Activated naive CD8-positive, alpha-beta T cell treated with anti-CD3 and anti-CD28 coated beads, Interleukin-2, amount 50 U/mL, for 24 hours (primary cell): ENCODE results near the gene CCNF.
"Not testable (repeated sequence)": the region's sequence is repeated elsewhere in the genome, so short reads cannot be mapped to it uniquely, and the experiment has no call there.

Source experiments
- ATAC-seq: fragments of 150-1000 bp; cut with Tn5 transposase; one replicate; pipeline ENCODE4 v1.10.0; 2021
- DNase-seq: peaks from one replicate; pipeline ENCODE4 v3.0.0; 2021
- H3K27ac Mint-ChIP-seq: one replicate; pipeline ENCODE4 v1.8.0; 2021; ENCODE audit warnings: mild to moderate bottlenecking, mixed read lengths
- H3K27me3 Mint-ChIP-seq: one replicate; pipeline ENCODE4 v1.8.0; 2021; ENCODE audit warnings: mixed read lengths
- H3K36me3 Mint-ChIP-seq: one replicate; pipeline ENCODE4 v1.8.0; 2021; ENCODE audit warnings: low read depth, mixed read lengths
- H3K4me1 Mint-ChIP-seq: one replicate; pipeline ENCODE4 v1.8.0; 2021; ENCODE audit warnings: mixed read lengths
- H3K4me3 Mint-ChIP-seq: one replicate; pipeline ENCODE4 v1.8.0; 2021; ENCODE audit warnings: mild to moderate bottlenecking, moderate library complexity, mixed read lengths
- H3K9me3 Mint-ChIP-seq: one replicate; pipeline ENCODE4 v1.8.0; 2021; ENCODE audit warnings: mixed read lengths

CCNF gene

GRCh38 chr16:2429034-2429770 lies at the start of gene CCNF:
TSS of gene CCNF (plus strand) at chr16:2429447. CDS start at chr16:2429482, 35 bp downstream.
- no peaks in the 10 kb centered on the region for H3K9me3 Mint-ChIP-seq
- peak; percentile 99 for DNase-seq
- ATAC-seq, result peak; percentile 96
- H3K27me3 Mint-ChIP-seq, result no peaks in the 10 kb centered on the region
- H3K36me3 Mint-ChIP-seq, result peaks cover 26% of the 10 kb centered on the region
- H3K27ac Mint-ChIP-seq, result peak within 1 kb of the TSS; percentile 54
- peaks cover 18% of the 10 kb centered on the region for H3K4me1 Mint-ChIP-seq
- H3K4me3 Mint-ChIP-seq, result peak within 1 kb of the TSS; percentile 90

- H3K4me1 Mint-ChIP-seq, result no peaks in the 10 kb centered on the region
- H3K36me3 Mint-ChIP-seq, result no peaks in the 10 kb centered on the region
- DNase-seq, result no peak
- no peak overlapping the region for H3K4me3 Mint-ChIP-seq
- H3K27ac Mint-ChIP-seq, result no peak overlapping the region
- no peak for ATAC-seq
- no peaks in the 10 kb centered on the region for H3K9me3 Mint-ChIP-seq
- peaks cover 12% of the 10 kb centered on the region for H3K27me3 Mint-ChIP-seq
Observed at GRCh38 chr16:2383501-2383900, 45.7 kb upstream of the CCNF start.

- Mint-ChIP-seq H3K27me3 (peaks cover 12% of the 10 kb centered on the region), H3K27ac (no peak overlapping the region), H3K4me1 (no peaks in the 10 kb centered on the region), H3K9me3 (no peaks in the 10 kb centered on the region), H3K4me3 (no peak overlapping the region), H3K36me3 (no peaks in the 10 kb centered on the region)
- DNase-seq (no peak), ATAC-seq (no peak)
Observed at GRCh38 chr16:2384426-2384825, 44.8 kb upstream of the CCNF start.

GRCh38 chr16:2385190-2385836 lies 43.9 kb upstream of the CCNF start:
- H3K9me3 Mint-ChIP-seq, result no peaks in the 10 kb centered on the region
- DNase-seq (no peak), ATAC-seq (no peak)
- H3K4me3 Mint-ChIP-seq, result no peak overlapping the region
- no peaks in the 10 kb centered on the region for H3K36me3 Mint-ChIP-seq
- peaks cover 12% of the 10 kb centered on the region for H3K27me3 Mint-ChIP-seq
- no peak overlapping the region for H3K27ac Mint-ChIP-seq
- no peaks in the 10 kb centered on the region for H3K4me1 Mint-ChIP-seq

GRCh38 chr16:2385982-2386381 lies 43.3 kb upstream of the CCNF start:
- peaks cover 12% of the 10 kb centered on the region for H3K27me3 Mint-ChIP-seq
- not testable (repeated sequence) for H3K4me1 Mint-ChIP-seq, H3K9me3 Mint-ChIP-seq, H3K27ac Mint-ChIP-seq, DNase-seq, H3K36me3 Mint-ChIP-seq, ATAC-seq, H3K4me3 Mint-ChIP-seq

DNA sequence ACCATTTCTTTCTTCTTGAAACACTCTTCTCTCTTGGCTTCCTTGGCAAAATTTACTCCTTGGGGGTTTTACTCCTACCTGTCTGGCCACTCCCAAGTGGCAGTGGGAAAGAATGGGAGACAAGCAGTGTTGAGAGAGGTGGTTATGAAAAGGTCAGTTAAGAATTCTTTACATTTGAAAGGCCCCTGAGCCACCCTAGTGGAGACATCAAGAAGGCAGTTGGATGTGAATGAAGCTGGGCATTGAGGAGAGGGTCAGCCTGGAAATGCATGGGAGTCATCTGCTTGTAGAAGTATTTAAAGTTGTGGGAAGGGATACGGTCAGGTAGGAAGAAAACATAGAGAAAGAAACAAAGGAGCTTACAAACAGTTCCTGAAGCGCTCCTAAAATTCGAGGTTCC lies 42.3 kb upstream of the CCNF start:
- H3K9me3 Mint-ChIP-seq, result no peaks in the 10 kb centered on the region

DNA sequence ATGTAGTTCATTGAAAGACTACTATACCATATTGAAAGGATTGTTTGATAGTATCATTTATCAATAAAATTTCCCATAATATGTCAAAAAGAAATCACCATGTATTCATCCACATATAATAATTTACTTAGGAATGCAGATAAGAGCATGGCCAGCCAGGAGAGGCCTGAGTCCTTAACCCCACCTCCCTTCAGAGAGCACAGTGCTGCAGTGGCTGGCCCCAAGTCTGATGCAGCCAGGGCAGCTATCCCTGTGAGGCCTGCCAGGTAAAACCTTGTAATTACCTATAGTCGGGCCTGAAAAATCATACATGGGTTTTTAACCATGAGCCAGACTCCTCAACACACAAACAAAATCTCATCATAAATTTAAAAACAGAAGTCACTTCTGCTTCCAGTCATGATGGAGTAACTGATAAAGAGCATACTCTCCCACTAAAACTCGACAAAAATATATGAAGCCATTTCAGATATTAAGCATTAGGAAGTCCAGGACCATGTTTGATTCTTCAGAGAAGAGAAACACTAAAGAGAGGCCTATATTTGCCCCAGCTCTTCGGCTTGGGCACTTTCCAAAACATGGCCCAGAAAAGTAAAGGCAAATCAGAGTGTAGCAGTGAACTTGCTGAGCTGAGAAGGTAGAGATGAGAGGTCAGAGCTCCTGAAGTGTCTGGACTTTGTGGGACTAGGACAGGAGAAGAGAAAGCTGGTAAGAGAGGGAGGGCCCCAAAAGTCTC lies 40.9 kb upstream of the CCNF start:
- no peak for DNase-seq
- ATAC-seq, result no peak
- Mint-ChIP-seq H3K4me3 (no peak overlapping the region), H3K27ac (no peak overlapping the region), H3K27me3 (peaks cover 6% of the 10 kb centered on the region), H3K36me3 (no peaks in the 10 kb centered on the region), H3K4me1 (no peaks in the 10 kb centered on the region), H3K9me3 (no peaks in the 10 kb centered on the region)

More for the DNA sequence above, 42.3 kb upstream of the CCNF start:
- no peak overlapping the region for H3K27ac Mint-ChIP-seq
- no peak for ATAC-seq
- H3K36me3 Mint-ChIP-seq, result no peaks in the 10 kb centered on the region
- no peak for DNase-seq
- no peak overlapping the region for H3K4me3 Mint-ChIP-seq
- H3K4me1 Mint-ChIP-seq, result no peaks in the 10 kb centered on the region
- H3K27me3 Mint-ChIP-seq, result peaks cover 12% of the 10 kb centered on the region

DNA sequence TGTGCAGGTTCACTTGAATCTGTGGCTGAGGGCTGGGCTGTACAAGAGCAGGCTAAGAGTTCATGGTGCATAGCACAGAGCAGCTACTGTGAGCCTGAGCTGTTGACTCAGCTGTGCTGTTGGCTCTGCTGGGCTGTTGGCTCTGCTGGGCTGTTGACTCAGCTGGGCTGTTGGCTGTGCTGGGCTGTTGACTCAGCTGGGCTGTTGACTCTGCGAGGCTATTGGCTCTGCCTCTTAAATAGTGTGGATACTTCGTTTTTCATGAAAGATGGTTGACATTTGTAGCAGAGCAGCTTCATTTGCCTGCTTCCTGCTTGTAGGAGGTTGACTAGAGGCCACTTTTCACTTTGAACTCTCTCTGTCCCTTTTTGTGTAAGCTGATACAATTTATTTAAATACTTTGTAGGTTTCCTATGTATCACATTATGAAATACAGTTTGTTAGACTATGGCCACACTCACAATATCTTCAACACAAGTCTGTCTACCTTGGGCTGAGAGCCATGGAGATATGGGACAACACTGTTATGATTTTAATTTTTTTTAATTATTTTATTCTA lies 40.3 kb upstream of the CCNF start:
- H3K4me3 Mint-ChIP-seq, result no peak overlapping the region
- no peaks in the 10 kb centered on the region for H3K4me1 Mint-ChIP-seq

GRCh38 chr16:2392025-2392424 lies 37.2 kb upstream of the CCNF start:
- no peak overlapping the region for H3K4me3 Mint-ChIP-seq
- H3K27me3 Mint-ChIP-seq, result peaks cover 3% of the 10 kb centered on the region
- no peaks in the 10 kb centered on the region for H3K36me3 Mint-ChIP-seq
- no peaks in the 10 kb centered on the region for H3K4me1 Mint-ChIP-seq
- no peak overlapping the region for H3K27ac Mint-ChIP-seq
- no peak for ATAC-seq
- H3K9me3 Mint-ChIP-seq, result no peaks in the 10 kb centered on the region
- DNase-seq, result no peak

More for the DNA sequence above, 40.3 kb upstream of the CCNF start:
- H3K27me3 Mint-ChIP-seq, result peaks cover 6% of the 10 kb centered on the region
- DNase-seq (no peak), ATAC-seq (peak; percentile 49)
- no peaks in the 10 kb centered on the region for H3K9me3 Mint-ChIP-seq
- H3K27ac Mint-ChIP-seq, result no peak overlapping the region
- no peaks in the 10 kb centered on the region for H3K36me3 Mint-ChIP-seq

- H3K4me3 Mint-ChIP-seq, result no peak overlapping the region
- DNase-seq (no peak), ATAC-seq (no peak)
- H3K4me1 Mint-ChIP-seq, result no peaks in the 10 kb centered on the region
- H3K27me3 Mint-ChIP-seq, result no peaks in the 10 kb centered on the region
- H3K27ac Mint-ChIP-seq, result no peak overlapping the region
- no peaks in the 10 kb centered on the region for H3K9me3 Mint-ChIP-seq
- no peaks in the 10 kb centered on the region for H3K36me3 Mint-ChIP-seq
Observed at GRCh38 chr16:2398520-2398919, 30.7 kb upstream of the CCNF start.

DNA sequence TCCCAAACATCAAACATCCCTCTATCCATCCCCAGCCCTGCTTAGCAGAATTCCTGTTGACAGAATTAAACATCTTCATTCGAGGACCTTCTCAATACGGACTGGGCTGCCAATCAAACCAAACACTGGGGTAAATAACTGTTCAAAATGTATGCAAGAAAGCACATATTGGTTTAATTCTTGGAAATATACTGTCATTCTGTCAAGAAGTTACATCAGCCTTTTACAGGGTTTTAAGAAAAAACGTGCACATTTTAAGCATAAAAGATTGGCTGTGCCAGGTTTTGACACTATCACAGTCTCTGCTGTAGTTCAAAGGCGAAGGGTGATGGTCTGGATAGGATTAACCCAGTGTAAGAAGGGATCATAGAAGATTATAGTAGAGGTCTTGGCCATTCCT lies 25.1 kb upstream of the CCNF start:
- no peak for DNase-seq
- Mint-ChIP-seq H3K9me3 (no peaks in the 10 kb centered on the region), H3K27ac (peak overlapping the region; percentile 36)

DNA sequence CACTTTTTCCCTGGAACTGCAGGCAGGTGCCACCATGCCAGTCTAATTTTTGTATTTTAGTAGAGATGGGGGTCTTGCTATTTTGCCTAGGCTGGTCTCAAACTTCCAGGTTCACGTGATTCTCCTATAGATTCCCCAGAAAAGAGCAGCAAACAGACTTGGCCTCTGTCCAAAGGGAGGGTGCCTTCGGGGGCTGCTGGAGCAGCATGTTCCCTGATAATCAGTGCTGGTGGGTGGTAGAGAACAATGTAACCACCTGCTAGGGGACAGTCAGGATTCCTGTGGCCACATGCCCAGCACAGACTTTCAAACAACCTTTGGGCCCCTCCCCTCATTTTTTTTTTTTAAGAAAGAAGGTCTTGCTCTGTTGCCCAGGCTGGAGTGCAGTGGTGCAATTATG lies 14.2 kb upstream of the CCNF start:
- Mint-ChIP-seq H3K4me1 (no peaks in the 10 kb centered on the region), H3K9me3 (no peaks in the 10 kb centered on the region), H3K27me3 (peaks cover 19% of the 10 kb centered on the region), H3K4me3 (no peak overlapping the region), H3K36me3 (no peaks in the 10 kb centered on the region), H3K27ac (no peak overlapping the region)
- DNase-seq (no peak), ATAC-seq (no peak)

More for the DNA sequence above, 25.1 kb upstream of the CCNF start:
- Mint-ChIP-seq H3K4me1 (no peaks in the 10 kb centered on the region), H3K27me3 (peaks cover 2% of the 10 kb centered on the region), H3K36me3 (no peaks in the 10 kb centered on the region), H3K4me3 (no peak overlapping the region)
- ATAC-seq, result no peak

- Mint-ChIP-seq H3K27ac (no peak overlapping the region), H3K36me3 (no peaks in the 10 kb centered on the region), H3K4me3 (no peak overlapping the region), H3K9me3 (no peaks in the 10 kb centered on the region), H3K4me1 (peaks cover 1% of the 10 kb centered on the region), H3K27me3 (peaks cover 5% of the 10 kb centered on the region)
- no peak for DNase-seq
- no peak for ATAC-seq
Observed at GRCh38 chr16:2420035-2420434, 9.2 kb upstream of the CCNF start.

DNA sequence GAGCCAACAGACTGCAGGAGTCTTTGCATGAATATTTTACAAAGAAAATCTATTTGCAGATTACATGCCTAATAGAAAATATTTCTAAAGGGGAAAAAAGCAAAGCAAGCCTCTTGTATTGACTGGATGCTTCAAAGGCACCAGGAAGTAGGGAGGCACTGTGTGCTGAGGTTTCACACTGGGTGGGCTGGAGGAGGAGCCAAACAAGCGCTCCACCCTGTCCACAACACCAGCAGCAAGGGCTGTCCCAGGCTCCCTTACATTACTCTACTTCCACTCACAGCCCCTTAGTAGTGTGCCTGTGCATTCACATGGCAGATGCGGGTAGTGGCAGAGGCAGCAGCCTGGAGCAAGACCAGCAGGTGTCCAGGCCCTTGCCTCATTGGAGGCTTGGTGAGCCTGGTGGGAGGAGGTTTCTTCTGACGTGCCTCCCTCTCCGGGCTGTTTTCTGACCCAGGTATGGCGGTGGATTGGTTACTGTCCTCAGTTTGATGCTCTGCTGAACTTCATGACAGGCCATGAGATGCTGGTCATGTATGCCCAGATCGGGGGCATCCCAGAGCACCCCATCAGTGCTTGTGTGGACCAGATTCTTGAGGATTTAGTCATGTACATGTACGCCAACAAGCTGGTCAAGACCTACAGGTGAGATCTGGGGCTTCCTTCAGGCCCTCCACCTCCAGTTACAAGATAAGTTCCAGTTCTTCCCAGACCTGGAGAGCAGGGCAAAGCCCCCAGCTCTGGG lies 7.0 kb upstream of the CCNF start:
- ATAC-seq (no peak), DNase-seq (no peak)
- Mint-ChIP-seq H3K4me1 (peaks cover 1% of the 10 kb centered on the region), H3K9me3 (no peaks in the 10 kb centered on the region), H3K36me3 (no peaks in the 10 kb centered on the region), H3K27me3 (no peaks in the 10 kb centered on the region), H3K4me3 (no peak overlapping the region), H3K27ac (no peak overlapping the region)
